SK-N-SH (cell line): ENCODE measurements around the gene RASSF8. TPM values are rescaled to one million over a fixed set of nuclear protein-coding genes. Genes with fewer than 3 reads are reported as not detected.

Experiments
- CTCF ChIA-PET: fragments of 300-600, 350-600 bp; formaldehyde crosslinking; extraction: SDS; loops from one replicate; lab custom pipeline; 2021; lab: Yijun Ruan, JAX
- POLR2A ChIA-PET: fragments of 350-600 bp; sonication (Branson Sonifier 250); formaldehyde crosslinking; extraction: SDS; loops from one replicate; lab custom pipeline; 2020; ENCODE audit warnings: antibody characterized with exemption, inconsistent platforms; lab: Yijun Ruan, JAX
- DNase-seq: peaks from one replicate; pipeline ENCODE4 v3.0.0; 2012
- H2AFZ ChIP-seq: fragments of 200-600 bp; sonication (generic); 2 replicates; pipeline ENCODE4 v1.8.1; 2016; ENCODE audit warnings: antibody characterized with exemption, mild to moderate bottlenecking, low read depth
- H3F3A ChIP-seq: fragments of 200-600 bp; sonication (generic); replicated peaks from 2 replicates; pipeline ENCODE3; 2016; ENCODE audit warnings: antibody characterized with exemption, mild to moderate bottlenecking; ENCODE audit not compliant: insufficient read depth
- H3K27ac ChIP-seq, 2 experiments: fragments of 200-500 bp in 1 of 2; fragments of 200-600 bp in 1 of 2; sonication (Bioruptor generic) in 1 of 2; sonication (generic), shearing (Covaris generic) in 1 of 2; 2 replicates each; pipeline versions ENCODE4 v1.5.1 to v1.6.1; 2014 to 2016; ENCODE audit warnings: low read depth in 2 of 2, inconsistent platforms in 1 of 2, low read length in 1 of 2, mild to moderate bottlenecking in 1 of 2, mixed read lengths in 1 of 2
- H3K27me3 ChIP-seq: fragments of 200-600 bp; sonication (generic), shearing (Covaris generic); 2 replicates; pipeline ENCODE4 v1.6.1; 2016; ENCODE audit warnings: mixed run types; ENCODE audit not compliant: insufficient read depth
- H3K36me3 ChIP-seq, 2 experiments: fragments of 200-500 bp in 1 of 2; fragments of 200-600 bp in 1 of 2; sonication (Bioruptor generic) in 1 of 2; sonication (generic) in 1 of 2; replicated peaks in 1 of 2; 2 replicates each; pipeline versions ENCODE3 to v1.5.1; 2014 to 2016; ENCODE audit warnings: low read length in 1 of 2, mild to moderate bottlenecking in 1 of 2; ENCODE audit not compliant: insufficient read depth in 2 of 2, control insufficient read depth in 1 of 2
- H3K4me1 ChIP-seq, 2 experiments: fragments of 200-500 bp in 1 of 2; fragments of 200-600 bp in 1 of 2; sonication (Bioruptor generic) in 1 of 2; sonication (generic), shearing (Covaris generic) in 1 of 2; 2 replicates each; pipeline versions ENCODE4 v1.5.1 to v1.6.1; 2014 to 2016; ENCODE audit warnings: low read depth in 1 of 2, low read length in 1 of 2, mixed run types in 1 of 2; ENCODE audit not compliant: insufficient read depth in 2 of 2, control insufficient read depth in 1 of 2
- H3K4me2 ChIP-seq: fragments of 200-600 bp; sonication (generic), shearing (Covaris generic); 2 replicates; pipeline ENCODE4 v1.6.1; 2017; ENCODE audit warnings: mixed run types
- H3K4me3 ChIP-seq, 2 experiments: fragments of 200-500 bp in 1 of 2; fragments of 200-600 bp in 1 of 2; sonication (Bioruptor generic) in 1 of 2; sonication (generic), shearing (Covaris generic) in 1 of 2; 2 replicates each; pipeline versions ENCODE4 v1.5.1 to v1.8.1; 2014 to 2016; ENCODE audit warnings: low read depth in 2 of 2, inconsistent platforms in 1 of 2, low read length in 1 of 2, mild to moderate bottlenecking in 1 of 2, mixed read lengths in 1 of 2, moderate library complexity in 1 of 2
- H3K79me2 ChIP-seq: fragments of 200-600 bp; sonication (generic); 2 replicates; pipeline ENCODE4 v1.8.1; 2017; ENCODE audit warnings: mild to moderate bottlenecking; ENCODE audit not compliant: insufficient read depth
- H3K9ac ChIP-seq: fragments of 200-600 bp; sonication (generic); 2 replicates; pipeline ENCODE4 v1.6.1; 2017; ENCODE audit warnings: mixed run types
- H3K9me2 ChIP-seq: fragments of 200-600 bp; sonication (generic); 2 replicates; pipeline ENCODE4 v1.6.1; 2017; ENCODE audit warnings: mixed run types
- H3K9me3 ChIP-seq: fragments of 200-600 bp; sonication (generic); 2 replicates; pipeline ENCODE4 v1.6.1; 2017; ENCODE audit warnings: mixed run types, mild to moderate bottlenecking, moderate library complexity
- H4K20me1 ChIP-seq: fragments of 200-600 bp; sonication (generic); 2 replicates; pipeline ENCODE4 v1.6.1; 2017; ENCODE audit warnings: mild to moderate bottlenecking, mixed run types; ENCODE audit not compliant: insufficient read depth
- CHD2 ChIP-seq: fragments of 150-350 bp; IDR thresholded peaks from 2 replicates; pipeline ENCODE4 v1.6.1; 2018; ENCODE audit warnings: low read length; ENCODE audit not compliant: partially characterized antibody
- FOXJ3 ChIP-seq: sonication (generic); formaldehyde crosslinking; IDR thresholded peaks from 2 replicates; pipeline ENCODE4 v1.5.1; 2020; ENCODE audit warnings: mild to moderate bottlenecking, missing genetic modification reagents
- GABPA ChIP-seq: IDR thresholded peaks from 2 replicates; pipeline ENCODE4 v1.4.0; 2012; ENCODE audit warnings: low read depth, mild to moderate bottlenecking
- GATA2 ChIP-seq: sonication (generic); formaldehyde crosslinking; IDR thresholded peaks from 2 replicates; pipeline ENCODE4 v1.5.0; 2020; ENCODE audit warnings: mild to moderate bottlenecking, missing genetic modification reagents
- MEF2A ChIP-seq: IDR thresholded peaks from 2 replicates; pipeline ENCODE4 v1.4.0; 2012; ENCODE audit warnings: low read depth, borderline replicate concordance
- NRF1 ChIP-seq: IDR thresholded peaks from 2 replicates; pipeline ENCODE4 v1.6.1; 2012; ENCODE audit warnings: low read depth, mild to moderate bottlenecking, low read length
- POLR2AphosphoS5 ChIP-seq: IDR thresholded peaks from 2 replicates; pipeline ENCODE4 v1.6.1; 2012; ENCODE audit warnings: low read depth, low read length
- RAD21 ChIP-seq: IDR thresholded peaks from 2 replicates; pipeline ENCODE4 v1.6.1; 2012; ENCODE audit warnings: mild to moderate bottlenecking, low read length
- RCOR1 ChIP-seq: fragments of 150-350 bp; IDR thresholded peaks from 2 replicates; pipeline ENCODE4 v1.6.1; 2017; ENCODE audit warnings: antibody characterized with exemption, low read length
- RXRA ChIP-seq: IDR thresholded peaks from 2 replicates; pipeline ENCODE4 v1.4.0; 2012; ENCODE audit warnings: low read depth, mild to moderate bottlenecking, borderline replicate concordance
- SIN3A ChIP-seq: IDR thresholded peaks from 2 replicates; pipeline ENCODE4 v1.6.1; 2012; ENCODE audit warnings: low read depth, mild to moderate bottlenecking, low read length, moderate library complexity, borderline replicate concordance
- SMC3 ChIP-seq: IDR thresholded peaks from 2 replicates; pipeline ENCODE4 v1.6.1; 2012; ENCODE audit warnings: low read depth, low read length, improper control_type of control experiment
- TEAD4 ChIP-seq: IDR thresholded peaks from 2 replicates; pipeline ENCODE4 v1.4.0; 2012; ENCODE audit warnings: mild to moderate bottlenecking, borderline replicate concordance; ENCODE audit not compliant: insufficient read depth
- WGBS: methylation state at CpG from one replicate; pipeline ENCODE4 v1.1.6; 2017; ENCODE audit warnings: low lambda C conversion rate; 5-methylcytosine and 5-hydroxymethylcytosine counted together
- polyA plus RNA-seq, 3 experiments: library from polyadenylated mRNA; depleted of rRNA; stranded (reverse); fragments of >200 nt; gene quantifications; 2 replicates each; pipeline ENCODE4 v1.2.3, GENCODE V29; 2012
- TF ChIP-seq, protein P1 (sequence below): fragments of 150-350 bp; IDR thresholded peaks from 2 replicates; pipeline ENCODE4 v1.6.1; 2017; ENCODE audit warnings: antibody characterized with exemption, low read length, low read depth, borderline replicate concordance
- TF ChIP-seq, protein P2 (sequence below): IDR thresholded peaks from 2 replicates; pipeline ENCODE4 v1.4.0; 2012; ENCODE audit warnings: low read depth, borderline replicate concordance
- TF ChIP-seq, protein P3 (sequence below): fragments of 150-350 bp; IDR thresholded peaks from 2 replicates; pipeline ENCODE4 v1.6.1; 2016; ENCODE audit warnings: mild to moderate bottlenecking, low read depth, low read length
- TF ChIP-seq, protein P4 (sequence below): fragments of 200-600 bp; sonication (generic); IDR thresholded peaks from 2 replicates; pipeline ENCODE4 v1.6.1; 2017; ENCODE audit warnings: antibody characterized with exemption, mild to moderate bottlenecking, moderate library complexity

Gene RASSF8
- polyA plus RNA-seq, 1 of the 3 experiments (the other 2 are of a cell fraction): 15.3 TPM

DNA sequence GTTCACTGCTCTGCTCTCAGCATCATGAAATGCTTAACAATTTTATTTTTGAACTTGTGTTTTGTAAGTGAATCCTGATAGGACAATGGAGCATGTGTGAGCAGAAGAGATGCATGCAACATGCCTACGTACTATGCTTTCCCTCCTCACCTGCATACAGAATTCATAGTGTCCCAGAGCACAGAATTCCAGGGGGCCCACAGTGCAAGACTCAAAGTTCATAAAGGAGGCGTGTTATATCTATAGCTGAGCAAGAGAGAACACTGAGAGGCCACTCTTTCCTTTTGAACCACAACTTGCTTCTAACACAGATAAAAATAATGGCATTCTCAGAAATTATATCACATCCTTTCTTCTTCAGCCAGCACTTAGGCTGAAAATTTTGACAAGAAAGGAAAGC is 137.6 kb downstream of the RASSF8 start:
- H2AFZ ChIP-seq: no peak overlapping the region
- no peaks in the 10 kb centered on the region for H3K36me3 ChIP-seq
- POLR2A ChIA-PET: no interaction called here
- 94% methylated on average over 2 of the region's 2 CpGs for WGBS
- no peaks in the 10 kb centered on the region for H3K27me3 ChIP-seq
- H3K4me2 ChIP-seq: no peak overlapping the region
- no peak overlapping the region for H3K27ac ChIP-seq
- H4K20me1 ChIP-seq: no peaks in the 10 kb centered on the region
- CTCF ChIA-PET: interaction anchor here (1.0 to 4.4 kb wide), 8 partner anchors 8 to 606 kb away, joined by 3 to 27 read pairs (median 6); partner anchors contain the start of gene BHLHE41
- H3K9me3 ChIP-seq: no peaks in the 10 kb centered on the region
- H3K4me3 ChIP-seq: no peak overlapping the region
- H3K9me2 ChIP-seq: no peaks in the 10 kb centered on the region
- H3K4me1 ChIP-seq: no peaks in the 10 kb centered on the region; a peak in 2 of 4 replicates
- no peak for DNase-seq
- no peaks in the 10 kb centered on the region for H3K79me2 ChIP-seq
- no peak for TF ChIP-seq CHD2
- TF ChIP-seq SIN3A: no peak
- TF ChIP-seq, protein P1, sequence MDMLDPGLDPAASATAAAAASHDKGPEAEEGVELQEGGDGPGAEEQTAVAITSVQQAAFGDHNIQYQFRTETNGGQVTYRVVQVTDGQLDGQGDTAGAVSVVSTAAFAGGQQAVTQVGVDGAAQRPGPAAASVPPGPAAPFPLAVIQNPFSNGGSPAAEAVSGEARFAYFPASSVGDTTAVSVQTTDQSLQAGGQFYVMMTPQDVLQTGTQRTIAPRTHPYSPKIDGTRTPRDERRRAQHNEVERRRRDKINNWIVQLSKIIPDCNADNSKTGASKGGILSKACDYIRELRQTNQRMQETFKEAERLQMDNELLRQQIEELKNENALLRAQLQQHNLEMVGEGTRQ: no peak
- TF ChIP-seq GABPA: no peak
- TF ChIP-seq, protein P2, sequence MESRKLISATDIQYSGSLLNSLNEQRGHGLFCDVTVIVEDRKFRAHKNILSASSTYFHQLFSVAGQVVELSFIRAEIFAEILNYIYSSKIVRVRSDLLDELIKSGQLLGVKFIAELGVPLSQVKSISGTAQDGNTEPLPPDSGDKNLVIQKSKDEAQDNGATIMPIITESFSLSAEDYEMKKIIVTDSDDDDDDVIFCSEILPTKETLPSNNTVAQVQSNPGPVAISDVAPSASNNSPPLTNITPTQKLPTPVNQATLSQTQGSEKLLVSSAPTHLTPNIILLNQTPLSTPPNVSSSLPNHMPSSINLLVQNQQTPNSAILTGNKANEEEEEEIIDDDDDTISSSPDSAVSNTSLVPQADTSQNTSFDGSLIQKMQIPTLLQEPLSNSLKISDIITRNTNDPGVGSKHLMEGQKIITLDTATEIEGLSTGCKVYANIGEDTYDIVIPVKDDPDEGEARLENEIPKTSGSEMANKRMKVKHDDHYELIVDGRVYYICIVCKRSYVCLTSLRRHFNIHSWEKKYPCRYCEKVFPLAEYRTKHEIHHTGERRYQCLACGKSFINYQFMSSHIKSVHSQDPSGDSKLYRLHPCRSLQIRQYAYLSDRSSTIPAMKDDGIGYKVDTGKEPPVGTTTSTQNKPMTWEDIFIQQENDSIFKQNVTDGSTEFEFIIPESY: no peak
- TF ChIP-seq RCOR1: no peak
- TF ChIP-seq MEF2A: no peak
- no peak for TF ChIP-seq RXRA
- TF ChIP-seq FOXJ3 (CRISPR knock-in tag): no peak
- TF ChIP-seq TEAD4: no peak
- TF ChIP-seq POLR2AphosphoS5: no peak
- no peaks in the 10 kb centered on the region for H3F3A ChIP-seq
- no peak overlapping the region for H3K9ac ChIP-seq

DNA sequence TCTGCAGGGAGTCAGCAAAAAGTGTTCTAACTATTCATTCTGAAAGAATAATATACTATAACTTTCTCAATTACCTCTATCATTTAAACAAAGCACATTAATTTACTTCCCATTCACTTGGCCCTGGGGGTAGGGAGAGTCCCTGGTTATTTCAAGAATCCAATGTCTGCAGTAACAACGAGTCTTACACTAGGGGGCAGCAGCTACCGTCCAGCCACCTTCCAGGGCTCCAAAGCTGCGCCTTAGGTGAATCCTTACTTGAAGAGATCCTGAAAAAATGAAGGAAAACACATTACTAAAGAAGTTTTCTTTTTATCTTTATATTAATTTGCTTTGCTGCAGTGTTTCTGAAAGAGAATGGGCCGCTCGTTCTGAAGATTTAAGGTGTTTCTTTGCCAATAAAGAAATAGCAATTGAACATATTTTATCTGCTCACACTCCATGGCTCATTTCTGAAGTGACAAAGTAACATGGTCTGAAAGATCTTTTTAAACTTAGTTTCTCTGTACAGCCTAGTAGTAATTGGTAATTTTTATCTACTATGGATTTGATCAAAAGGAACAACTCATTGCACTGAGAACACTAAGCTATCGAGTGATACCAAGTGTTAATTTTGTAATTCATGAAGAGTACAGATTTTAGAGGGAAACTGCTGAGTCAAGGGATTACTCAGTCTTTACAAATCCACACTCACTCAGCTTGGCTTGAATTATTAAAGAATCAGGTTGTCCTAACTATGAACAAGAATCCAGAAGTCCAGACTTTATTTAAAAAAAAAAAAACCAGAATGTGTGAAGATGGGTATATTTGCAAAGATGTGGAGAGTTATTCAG is 138.8 kb downstream of the RASSF8 start:
- Histone ChIP-seq H3F3A (no peaks in the 10 kb centered on the region), H3K9me3 (no peaks in the 10 kb centered on the region), H3K9me2 (no peaks in the 10 kb centered on the region), H3K4me3 (peak overlapping the region in 1 of 2 experiments; percentile 20; a peak in 1 of 4 replicates), H3K4me2 (no peak overlapping the region), H2AFZ (peak overlapping the region; percentile 24; the same call in 1 of the 2 replicates), H3K79me2 (no peaks in the 10 kb centered on the region), H3K9ac (no peak overlapping the region), H3K27me3 (no peaks in the 10 kb centered on the region), H3K27ac (no peak overlapping the region), H4K20me1 (no peaks in the 10 kb centered on the region), H3K4me1 (no peaks in the 10 kb centered on the region; a peak in 1 of 4 replicates), H3K36me3 (no peaks in the 10 kb centered on the region)
- WGBS: 20% methylated on average over 6 of the region's 6 CpGs
- CTCF ChIA-PET: interaction anchor here (0.6 to 4.4 kb wide), 29 partner anchors 9 to 684 kb away, joined by 3 to 27 read pairs (median 4); partner anchors contain the start of genes BHLHE41 and SSPN
- DNase-seq: peak; percentile 75
- POLR2A ChIA-PET: no interaction called here
- TF ChIP-seq GATA2 (CRISPR knock-in tag) (no peak), CHD2 (peak; percentile 14), SMC3 (peak; percentile 81), RCOR1 (peak; percentile 45; the same call in 1 of the 2 replicates), RAD21 (peak; percentile 88), RXRA (no peak), POLR2AphosphoS5 (no peak), NRF1 (no peak)
- TF ChIP-seq, protein P3, sequence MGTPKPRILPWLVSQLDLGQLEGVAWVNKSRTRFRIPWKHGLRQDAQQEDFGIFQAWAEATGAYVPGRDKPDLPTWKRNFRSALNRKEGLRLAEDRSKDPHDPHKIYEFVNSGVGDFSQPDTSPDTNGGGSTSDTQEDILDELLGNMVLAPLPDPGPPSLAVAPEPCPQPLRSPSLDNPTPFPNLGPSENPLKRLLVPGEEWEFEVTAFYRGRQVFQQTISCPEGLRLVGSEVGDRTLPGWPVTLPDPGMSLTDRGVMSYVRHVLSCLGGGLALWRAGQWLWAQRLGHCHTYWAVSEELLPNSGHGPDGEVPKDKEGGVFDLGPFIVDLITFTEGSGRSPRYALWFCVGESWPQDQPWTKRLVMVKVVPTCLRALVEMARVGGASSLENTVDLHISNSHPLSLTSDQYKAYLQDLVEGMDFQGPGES: no peak
- TF ChIP-seq, protein P4, sequence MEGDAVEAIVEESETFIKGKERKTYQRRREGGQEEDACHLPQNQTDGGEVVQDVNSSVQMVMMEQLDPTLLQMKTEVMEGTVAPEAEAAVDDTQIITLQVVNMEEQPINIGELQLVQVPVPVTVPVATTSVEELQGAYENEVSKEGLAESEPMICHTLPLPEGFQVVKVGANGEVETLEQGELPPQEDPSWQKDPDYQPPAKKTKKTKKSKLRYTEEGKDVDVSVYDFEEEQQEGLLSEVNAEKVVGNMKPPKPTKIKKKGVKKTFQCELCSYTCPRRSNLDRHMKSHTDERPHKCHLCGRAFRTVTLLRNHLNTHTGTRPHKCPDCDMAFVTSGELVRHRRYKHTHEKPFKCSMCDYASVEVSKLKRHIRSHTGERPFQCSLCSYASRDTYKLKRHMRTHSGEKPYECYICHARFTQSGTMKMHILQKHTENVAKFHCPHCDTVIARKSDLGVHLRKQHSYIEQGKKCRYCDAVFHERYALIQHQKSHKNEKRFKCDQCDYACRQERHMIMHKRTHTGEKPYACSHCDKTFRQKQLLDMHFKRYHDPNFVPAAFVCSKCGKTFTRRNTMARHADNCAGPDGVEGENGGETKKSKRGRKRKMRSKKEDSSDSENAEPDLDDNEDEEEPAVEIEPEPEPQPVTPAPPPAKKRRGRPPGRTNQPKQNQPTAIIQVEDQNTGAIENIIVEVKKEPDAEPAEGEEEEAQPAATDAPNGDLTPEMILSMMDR: peak; percentile 98
